HUES48 (cell line): ENCODE measurements around the gene HES6.

Experiments used
- H3K27ac ChIP-seq: one replicate; pipeline ENCODE4 v1.7.0; 2013; ENCODE audit warnings: low read depth, low read length, inconsistent platforms
- H3K27me3 ChIP-seq: 2 replicates; pipeline ENCODE4 v1.6.1; 2013; ENCODE audit warnings: mild to moderate bottlenecking, low read length; ENCODE audit not compliant: control insufficient read depth, insufficient read depth
- H3K36me3 ChIP-seq: 2 replicates; pipeline ENCODE4 v1.6.1; 2013; ENCODE audit warnings: low read length; ENCODE audit not compliant: control insufficient read depth, insufficient read depth
- H3K4me1 ChIP-seq: 2 replicates; pipeline ENCODE4 v1.6.1; 2013; ENCODE audit warnings: mild to moderate bottlenecking, low read length; ENCODE audit not compliant: control insufficient read depth, insufficient read depth
- H3K4me3 ChIP-seq: 2 replicates; pipeline ENCODE4 v1.5.1; 2013; ENCODE audit warnings: mild to moderate bottlenecking, low read depth, low read length
- H3K9ac ChIP-seq: 2 replicates; pipeline ENCODE4 v1.6.1; 2013; ENCODE audit warnings: mild to moderate bottlenecking, low read depth, low read length, moderate library complexity
- H3K9me3 ChIP-seq: 2 replicates; pipeline ENCODE4 v1.6.1; 2013; ENCODE audit warnings: low read length; ENCODE audit not compliant: control insufficient read depth, insufficient read depth

HES6 gene

DNA sequence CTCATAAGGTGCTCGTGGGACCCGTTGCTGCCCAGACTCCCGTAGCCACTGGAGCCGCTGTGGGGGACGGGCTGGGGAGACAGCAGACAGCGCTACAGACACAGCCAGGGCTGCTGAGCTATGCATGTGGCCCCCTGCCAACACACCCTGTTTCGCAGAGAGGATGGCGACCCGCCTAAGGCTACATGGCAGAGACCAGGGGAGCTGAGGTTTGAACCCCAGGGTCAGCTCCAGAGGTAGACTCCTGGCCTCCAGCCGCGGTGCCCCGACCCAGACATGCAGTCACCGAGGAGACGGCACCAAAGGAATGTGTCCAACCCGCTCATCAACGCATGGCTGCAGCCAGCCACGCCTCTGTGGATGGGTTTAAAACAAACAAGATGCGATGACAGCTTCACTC, 21.0 kb upstream of the HES6 start:
- peaks cover 6% of the 10 kb centered on the region for H3K36me3 ChIP-seq
- no peaks in the 10 kb centered on the region for H3K27me3 ChIP-seq
- H3K4me3 ChIP-seq = no peak overlapping the region
- H3K27ac ChIP-seq = no peak overlapping the region
- H3K9me3 ChIP-seq = no peaks in the 10 kb centered on the region
- no peak overlapping the region for H3K9ac ChIP-seq
- H3K4me1 ChIP-seq = no peaks in the 10 kb centered on the region

DNA sequence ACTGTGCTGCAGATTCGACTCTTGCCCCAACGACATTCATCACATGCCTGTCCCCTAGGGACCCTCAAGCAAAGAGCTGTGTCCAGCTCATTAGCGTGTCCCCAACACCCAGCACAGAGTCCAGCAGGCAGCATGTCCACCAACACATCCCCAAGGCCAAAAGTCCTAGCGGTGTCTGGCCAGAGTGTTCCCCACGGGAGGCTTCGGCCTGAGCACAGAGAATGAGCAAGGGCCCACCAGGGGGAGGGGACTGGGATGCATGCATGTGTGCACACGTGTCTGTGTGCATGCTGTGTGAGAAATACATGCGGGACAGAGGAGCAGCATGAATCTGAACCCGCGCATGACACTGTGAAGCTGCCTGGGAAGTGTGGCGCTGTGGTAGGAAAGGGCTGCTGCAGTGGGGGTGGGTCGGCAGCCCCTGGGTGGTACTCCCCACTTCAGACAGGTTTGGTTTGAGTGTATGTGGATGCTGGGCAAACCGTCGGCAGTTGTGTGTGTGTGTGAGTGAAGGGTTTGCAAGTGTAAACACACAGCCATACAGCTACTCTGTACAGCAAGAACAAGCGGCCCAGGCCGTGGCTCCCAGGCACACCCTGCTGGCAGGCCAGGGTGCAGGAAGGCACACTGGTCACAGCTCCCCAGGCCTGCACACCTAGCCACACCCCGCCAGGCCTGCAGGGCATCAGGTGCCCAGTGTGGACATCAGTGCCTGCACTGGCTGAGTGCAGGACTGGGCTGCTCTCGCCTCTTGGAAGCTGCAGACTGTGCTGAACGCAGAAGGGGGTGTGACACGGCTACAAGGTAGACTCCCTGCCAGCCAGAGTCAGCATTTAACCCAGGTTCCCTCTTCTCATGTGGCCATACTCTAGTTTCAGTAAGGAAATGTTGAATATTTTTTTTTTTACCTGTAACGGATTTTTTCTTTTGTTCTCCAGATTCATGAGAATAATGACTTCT, 19.5 kb upstream of the HES6 start:
- no peak overlapping the region for H3K9ac ChIP-seq
- no peak overlapping the region for H3K27ac ChIP-seq
- peaks cover 22% of the 10 kb centered on the region for H3K36me3 ChIP-seq
- H3K4me1 ChIP-seq = no peaks in the 10 kb centered on the region
- no peak overlapping the region for H3K4me3 ChIP-seq
- H3K9me3 ChIP-seq = no peaks in the 10 kb centered on the region
- no peaks in the 10 kb centered on the region for H3K27me3 ChIP-seq

DNA sequence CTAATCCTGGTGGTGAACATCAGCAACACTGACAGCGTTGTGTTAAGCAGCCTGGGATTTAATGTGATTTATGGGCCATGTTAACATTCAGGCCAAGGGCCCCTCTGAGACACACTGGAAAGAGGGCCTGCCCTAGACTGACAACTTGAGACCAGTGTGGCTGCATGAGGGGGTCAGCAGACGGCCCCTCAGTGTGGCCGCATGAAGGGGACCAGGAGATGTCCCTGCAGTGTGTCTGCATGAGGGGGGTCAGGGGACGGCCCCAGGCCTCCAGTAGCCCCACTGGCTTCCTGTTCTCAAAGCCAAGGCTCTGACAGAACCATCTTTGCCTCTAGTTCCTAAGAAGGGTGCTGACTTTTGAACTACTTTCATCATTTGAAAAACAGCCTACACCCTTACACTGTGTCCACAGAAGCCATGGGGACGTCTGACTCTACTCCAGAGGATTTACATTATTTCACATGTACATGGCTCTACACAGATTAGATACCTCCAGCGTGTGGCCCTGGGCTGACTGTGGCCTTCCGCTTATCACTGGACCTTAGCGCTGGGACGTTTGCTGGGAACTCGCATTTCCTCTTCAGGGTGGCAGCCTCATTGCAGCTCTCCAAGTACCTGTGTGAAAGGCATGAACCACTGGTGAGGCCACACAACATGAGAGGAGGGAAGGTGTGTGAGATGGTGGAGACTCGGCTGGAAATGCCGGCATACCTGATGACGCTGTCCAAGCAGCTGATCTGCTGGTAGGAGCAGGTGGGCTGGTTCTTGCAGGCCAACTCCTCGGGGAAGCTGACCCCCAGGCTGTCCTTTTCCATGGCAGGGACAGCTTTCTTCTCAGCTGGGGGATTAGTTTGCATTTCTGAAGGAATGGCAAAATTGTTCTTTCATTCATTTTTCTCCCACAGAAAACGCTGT, 18.2 kb upstream of the HES6 start:
- Histone ChIP-seq H3K27ac (no peak overlapping the region), H3K4me1 (no peaks in the 10 kb centered on the region), H3K4me3 (no peak overlapping the region), H3K9me3 (no peaks in the 10 kb centered on the region), H3K9ac (no peak overlapping the region), H3K27me3 (no peaks in the 10 kb centered on the region), H3K36me3 (peaks cover 26% of the 10 kb centered on the region)

DNA sequence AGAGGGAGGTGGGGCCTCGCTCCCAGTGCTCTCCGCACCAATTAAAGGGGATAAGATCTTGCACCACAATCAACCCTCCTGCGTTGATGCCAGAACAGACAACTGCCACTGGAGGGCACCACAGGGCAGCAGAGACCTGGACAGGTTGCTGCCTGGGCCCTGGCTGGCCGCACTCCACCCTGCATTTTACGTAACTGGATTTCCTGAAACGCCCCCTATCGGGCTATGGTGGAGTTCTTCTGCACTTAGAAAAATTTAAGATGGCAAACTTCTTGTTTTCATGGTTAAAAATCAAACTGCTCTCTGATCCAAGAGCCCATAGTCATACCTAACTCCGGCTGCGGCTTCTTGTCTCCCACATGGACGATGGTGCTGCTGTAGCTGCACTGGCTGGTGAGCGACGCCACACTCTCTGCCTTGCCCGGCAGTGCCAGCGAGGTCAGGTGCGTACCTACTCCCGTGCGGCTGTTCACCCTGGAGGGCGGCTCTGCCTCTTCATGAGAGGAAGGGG, 16.8 kb upstream of the HES6 start:
- Histone ChIP-seq H3K9me3 (no peaks in the 10 kb centered on the region), H3K36me3 (peaks cover 26% of the 10 kb centered on the region), H3K27me3 (no peaks in the 10 kb centered on the region), H3K27ac (no peak overlapping the region), H3K4me1 (no peaks in the 10 kb centered on the region), H3K4me3 (no peak overlapping the region), H3K9ac (no peak overlapping the region)

DNA sequence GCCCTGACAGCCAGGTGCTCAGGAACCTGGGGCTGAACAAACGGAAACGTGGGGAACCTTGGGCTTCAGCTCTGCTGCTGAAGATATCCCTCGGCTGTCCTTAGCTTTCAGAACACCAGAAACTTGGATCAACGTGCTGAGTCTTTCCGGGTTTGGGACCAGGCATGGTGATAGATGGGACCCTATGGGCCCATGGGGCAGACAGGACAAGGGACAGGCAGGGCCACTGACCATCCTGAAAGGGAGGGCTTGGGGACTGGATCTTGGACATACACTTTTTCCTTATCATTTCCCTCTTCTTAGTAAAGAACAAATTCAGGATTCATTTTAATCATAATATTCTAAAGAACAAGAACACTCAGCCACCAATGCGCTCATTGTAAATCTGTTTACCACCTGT, 16.3 kb upstream of the HES6 start:
- Histone ChIP-seq H3K4me3 (no peak overlapping the region), H3K9me3 (no peaks in the 10 kb centered on the region), H3K9ac (no peak overlapping the region), H3K36me3 (peaks cover 26% of the 10 kb centered on the region), H3K4me1 (no peaks in the 10 kb centered on the region), H3K27ac (no peak overlapping the region), H3K27me3 (no peaks in the 10 kb centered on the region)

DNA sequence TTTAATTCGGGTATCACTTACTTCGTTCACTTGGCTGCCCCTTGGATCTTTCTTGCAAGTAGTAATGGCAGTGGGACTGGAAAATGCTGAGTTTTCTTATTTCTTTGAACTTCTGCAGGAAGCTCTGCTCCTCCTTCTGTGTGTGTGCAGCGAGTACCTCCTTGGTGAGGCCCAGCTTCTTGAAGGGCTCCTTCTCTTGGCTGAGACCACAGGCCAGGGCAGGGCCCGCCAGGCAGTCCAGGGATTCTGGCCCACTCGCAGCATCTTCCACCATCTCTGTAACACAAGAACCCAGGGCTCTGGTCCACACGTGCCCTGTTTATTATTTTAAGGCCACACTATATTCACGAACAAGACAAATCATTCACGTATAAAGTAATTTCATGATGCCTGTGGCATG, 15.8 kb upstream of the HES6 start:
- no peak overlapping the region for H3K27ac ChIP-seq
- H3K9ac ChIP-seq = no peak overlapping the region
- no peaks in the 10 kb centered on the region for H3K4me1 ChIP-seq
- H3K27me3 ChIP-seq = no peaks in the 10 kb centered on the region
- peaks cover 26% of the 10 kb centered on the region for H3K36me3 ChIP-seq
- H3K4me3 ChIP-seq = no peak overlapping the region
- no peaks in the 10 kb centered on the region for H3K9me3 ChIP-seq

DNA sequence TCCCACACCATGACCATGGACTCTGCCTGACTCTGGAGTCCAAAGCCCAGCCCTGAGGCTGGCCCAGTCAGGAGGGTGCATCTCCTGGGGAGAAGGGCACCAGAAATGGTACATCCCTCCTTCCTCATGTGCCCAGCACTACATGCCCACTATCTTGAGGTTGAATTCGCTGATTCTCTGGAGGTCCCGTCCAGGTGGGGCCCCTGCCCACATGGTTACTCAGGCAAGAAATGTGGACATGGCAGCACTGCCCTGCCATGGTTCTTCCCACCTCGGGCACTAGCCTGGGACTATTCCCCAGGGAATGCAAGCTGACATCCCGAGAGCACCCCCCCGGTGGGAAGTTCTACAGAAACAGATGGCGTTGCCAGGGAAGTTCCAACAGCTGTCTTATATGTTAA, 15.3 kb upstream of the HES6 start:
- Histone ChIP-seq H3K36me3 (peaks cover 26% of the 10 kb centered on the region), H3K27me3 (no peaks in the 10 kb centered on the region), H3K4me3 (no peak overlapping the region), H3K27ac (no peak overlapping the region), H3K9ac (no peak overlapping the region), H3K4me1 (no peaks in the 10 kb centered on the region), H3K9me3 (no peaks in the 10 kb centered on the region)

DNA sequence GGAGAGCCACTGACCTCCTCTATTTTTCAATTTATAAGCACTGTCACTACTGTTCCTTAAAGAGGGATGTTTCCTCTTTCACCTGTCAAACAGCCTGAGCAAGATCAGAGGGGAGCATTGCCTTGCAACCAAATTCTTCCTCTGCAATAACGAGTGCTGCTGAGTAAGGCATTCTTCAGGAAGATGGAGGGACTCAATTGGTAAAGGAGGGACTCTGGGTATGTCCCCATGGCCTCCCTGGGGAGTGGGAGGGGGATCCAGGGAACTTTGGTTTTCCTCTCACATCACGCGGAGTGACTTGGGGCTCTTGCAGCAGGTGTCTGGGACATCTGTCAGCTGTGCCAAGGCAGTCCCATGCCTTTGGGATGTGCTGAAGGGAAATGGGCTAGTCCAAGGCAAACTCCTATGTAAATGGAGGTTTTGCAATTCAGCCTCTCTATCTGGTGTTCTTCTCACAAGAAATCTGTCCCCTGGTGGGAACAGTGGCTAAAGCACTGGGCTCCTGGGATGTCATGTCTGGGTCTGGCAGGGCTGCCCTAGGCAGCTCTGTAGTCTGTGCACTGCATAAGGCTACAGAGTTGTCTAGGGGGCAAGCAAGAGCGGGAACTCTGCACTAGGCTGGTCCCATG, 14.4 kb upstream of the HES6 start:
- H3K4me3 ChIP-seq = no peak overlapping the region
- H3K9ac ChIP-seq = no peak overlapping the region
- no peaks in the 10 kb centered on the region for H3K27me3 ChIP-seq
- H3K27ac ChIP-seq = no peak overlapping the region
- H3K9me3 ChIP-seq = no peaks in the 10 kb centered on the region
- H3K36me3 ChIP-seq = peaks cover 26% of the 10 kb centered on the region
- no peaks in the 10 kb centered on the region for H3K4me1 ChIP-seq

DNA sequence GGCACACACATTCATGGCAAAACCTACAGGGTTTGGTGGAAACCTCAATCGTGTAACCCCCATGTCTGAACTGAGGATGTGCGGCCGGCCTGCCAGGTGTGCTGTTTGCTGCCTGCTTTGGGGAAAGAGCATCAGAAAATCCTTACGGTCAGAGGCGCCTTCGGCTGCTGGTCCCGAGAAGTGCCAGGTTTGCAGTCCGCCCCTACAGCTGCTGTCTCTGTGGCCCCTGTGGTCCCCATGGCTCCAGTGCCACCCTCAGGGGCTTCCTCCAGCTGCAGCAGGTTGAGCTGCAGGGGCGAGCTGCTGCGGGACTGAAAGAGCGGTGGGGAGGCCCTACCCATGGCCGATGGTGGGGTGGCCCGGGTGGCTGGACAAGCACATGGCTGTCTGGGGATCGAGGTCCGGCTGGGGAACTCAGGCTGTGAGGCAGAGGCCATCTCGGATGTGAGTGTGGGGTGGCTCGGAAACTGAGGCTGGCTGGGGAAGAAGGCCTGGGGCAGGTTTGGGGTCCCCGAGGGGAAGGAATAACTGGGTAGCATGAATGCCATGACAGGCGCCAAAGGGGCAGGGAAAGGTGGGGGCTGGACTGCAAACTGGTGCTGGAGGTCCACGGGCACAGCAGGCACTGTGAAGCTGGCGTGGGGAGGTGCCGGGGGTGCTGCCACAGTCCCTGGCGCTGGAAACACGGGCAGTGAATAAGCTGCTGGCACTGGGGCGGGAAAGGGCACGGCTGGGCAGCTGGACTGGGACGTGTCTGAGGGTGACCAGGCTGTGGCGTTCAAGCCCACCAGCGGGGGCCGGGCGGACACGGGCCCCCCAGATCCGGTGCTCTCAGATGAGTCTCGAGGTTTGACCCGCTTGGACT, 13.2 kb upstream of the HES6 start:
- Histone ChIP-seq H3K36me3 (peaks cover 22% of the 10 kb centered on the region), H3K9me3 (no peaks in the 10 kb centered on the region), H3K4me1 (no peaks in the 10 kb centered on the region), H3K9ac (no peak overlapping the region), H3K4me3 (no peak overlapping the region), H3K27me3 (no peaks in the 10 kb centered on the region), H3K27ac (no peak overlapping the region)

DNA sequence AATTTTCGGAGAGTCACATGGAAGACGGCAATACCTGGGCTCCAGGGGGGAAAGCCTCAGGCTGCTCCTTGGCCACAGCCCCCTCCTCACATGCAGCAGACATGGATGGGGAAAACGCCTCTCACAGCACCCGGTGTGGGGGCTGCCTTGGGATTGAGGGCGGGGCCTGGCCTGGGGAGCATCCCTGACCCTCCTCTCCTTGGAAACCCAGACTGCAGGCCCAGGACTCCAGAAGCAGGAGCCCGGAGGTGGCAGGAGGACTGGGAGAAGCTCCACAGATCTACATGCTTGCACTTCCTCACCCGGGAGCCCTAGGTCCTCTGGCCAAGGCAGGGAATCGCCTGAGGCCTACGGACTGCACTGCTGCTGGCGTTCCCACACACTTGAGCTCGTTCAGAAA, 12.1 kb upstream of the HES6 start:
- Histone ChIP-seq H3K27ac (no peak overlapping the region), H3K9ac (no peak overlapping the region), H3K4me1 (no peaks in the 10 kb centered on the region), H3K36me3 (peaks cover 21% of the 10 kb centered on the region), H3K4me3 (no peak overlapping the region), H3K27me3 (no peaks in the 10 kb centered on the region), H3K9me3 (no peaks in the 10 kb centered on the region)
